HG02610 (cell line): ENCODE results near the gene MUC22.
"Not testable (repeated sequence)": the region's sequence is repeated elsewhere in the genome, so short reads cannot be mapped to it uniquely, and the experiment has no call there.

Experiments
- ATAC-seq: cut with Tn5 transposase; IDR thresholded peaks from one replicate; pipeline ENCODE4 v1.9.1; 2021; ENCODE audit warnings: mild to moderate bottlenecking, moderate library complexity; ENCODE audit not compliant: unreplicated experiment

MUC22 gene

DNA sequence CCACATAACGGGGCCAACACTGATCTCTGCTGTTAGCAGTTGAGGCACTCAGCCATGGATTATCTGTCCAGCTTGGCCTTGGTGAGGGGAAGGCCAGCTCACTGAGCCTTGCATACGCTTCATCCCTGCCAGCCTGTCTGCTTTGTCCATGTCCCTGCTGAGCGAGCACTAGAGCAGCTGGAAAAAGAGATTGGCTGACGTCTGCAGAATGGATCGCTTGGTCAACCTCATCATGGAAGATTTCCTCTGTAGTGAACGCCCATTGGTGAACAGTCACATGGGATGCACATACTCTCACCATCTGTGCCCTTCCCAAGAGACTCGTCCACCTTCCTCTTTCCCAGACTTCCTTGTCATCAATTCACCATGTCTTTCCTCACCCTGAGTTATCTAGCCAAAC lies 26.9 kb downstream of the MUC22 start:
- ATAC-seq: no peak

DNA sequence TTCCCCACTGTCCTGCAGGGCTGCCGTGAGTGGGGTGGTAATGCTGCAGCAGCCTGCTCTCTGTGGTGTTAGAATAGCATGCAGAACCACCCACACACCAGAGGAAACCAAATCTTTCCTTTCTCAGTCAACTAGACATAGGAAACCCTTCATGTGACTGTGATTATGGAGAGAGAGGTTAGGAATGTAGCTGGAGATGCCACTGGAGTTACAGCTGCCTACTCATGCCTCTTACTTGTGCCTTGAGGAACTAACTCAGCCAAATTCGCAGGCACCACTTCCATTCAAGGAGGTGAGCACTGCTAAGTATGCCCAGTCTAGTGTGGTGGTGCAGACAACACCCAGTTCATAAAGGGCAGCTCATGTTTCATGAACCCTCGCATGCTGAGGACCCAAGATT lies 27.4 kb downstream of the MUC22 start:
- ATAC-seq: no peak

DNA sequence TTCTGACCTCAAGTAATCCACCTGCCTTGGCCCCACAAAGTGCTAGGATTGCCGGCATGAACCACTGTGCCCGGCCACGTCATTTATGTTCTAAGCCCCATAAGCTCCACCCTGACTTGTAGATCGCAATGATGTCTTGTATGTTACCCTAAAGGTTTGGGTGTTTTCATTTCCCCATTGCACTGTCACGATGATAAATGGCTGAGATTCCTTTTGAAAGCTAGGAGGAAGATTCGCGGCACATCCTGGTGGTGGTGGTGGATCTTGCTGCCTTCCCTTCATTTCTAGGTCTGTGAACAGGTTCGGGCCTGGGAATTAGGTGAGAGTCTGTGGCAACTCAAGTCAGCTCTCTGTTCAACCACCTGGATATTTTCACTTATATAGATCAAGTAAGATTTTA lies 28.3 kb downstream of the MUC22 start:
- ATAC-seq: no peak

DNA sequence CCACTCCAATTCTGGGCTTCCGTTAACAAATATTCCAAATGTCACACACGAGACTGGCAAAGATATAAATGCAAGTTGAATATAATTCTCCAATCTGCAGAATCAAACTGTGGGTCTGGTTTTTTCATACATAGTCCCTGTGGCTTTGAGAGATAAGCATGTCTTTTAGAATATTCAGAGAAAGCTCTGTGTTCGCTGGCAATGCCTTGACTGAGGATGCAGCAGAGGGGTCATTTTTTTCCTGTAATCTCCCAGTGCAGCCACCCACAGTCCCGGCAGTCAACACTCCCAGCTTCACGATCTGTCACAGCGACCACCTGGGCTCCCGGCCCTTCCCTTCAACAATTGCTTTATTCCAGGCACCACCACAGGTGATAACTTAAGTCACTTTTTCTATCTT lies 30.5 kb downstream of the MUC22 start:
- ATAC-seq: no peak

DNA sequence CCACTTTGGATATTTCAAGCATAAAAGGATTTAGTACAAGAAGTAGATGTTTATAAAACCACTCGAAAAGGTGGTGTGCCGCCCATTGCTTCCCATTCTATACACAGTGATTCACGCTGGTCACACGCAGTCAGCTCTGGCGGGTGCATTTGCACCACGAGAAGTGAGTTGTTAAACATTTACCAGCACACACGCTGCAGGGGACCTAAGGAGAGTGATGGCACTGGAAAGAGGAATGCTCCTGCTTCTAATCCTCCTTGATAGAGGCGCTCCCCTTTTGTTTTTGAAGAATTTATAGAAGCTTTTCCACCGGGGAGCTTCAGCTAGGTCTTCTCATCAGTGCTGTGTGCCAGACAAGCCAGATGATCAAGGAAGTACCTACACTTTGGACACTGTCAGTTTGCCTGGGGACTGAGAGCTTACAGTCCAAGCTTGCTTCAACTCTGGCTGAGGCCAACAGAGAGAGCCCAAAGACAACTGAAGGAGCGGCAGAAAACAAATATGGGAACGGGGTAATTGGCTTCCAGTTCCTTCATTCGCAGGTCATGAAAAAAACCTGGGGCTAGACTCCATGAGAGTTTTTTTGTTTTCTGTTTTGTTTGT lies 31.2 kb downstream of the MUC22 start:
- no peak for ATAC-seq

DNA sequence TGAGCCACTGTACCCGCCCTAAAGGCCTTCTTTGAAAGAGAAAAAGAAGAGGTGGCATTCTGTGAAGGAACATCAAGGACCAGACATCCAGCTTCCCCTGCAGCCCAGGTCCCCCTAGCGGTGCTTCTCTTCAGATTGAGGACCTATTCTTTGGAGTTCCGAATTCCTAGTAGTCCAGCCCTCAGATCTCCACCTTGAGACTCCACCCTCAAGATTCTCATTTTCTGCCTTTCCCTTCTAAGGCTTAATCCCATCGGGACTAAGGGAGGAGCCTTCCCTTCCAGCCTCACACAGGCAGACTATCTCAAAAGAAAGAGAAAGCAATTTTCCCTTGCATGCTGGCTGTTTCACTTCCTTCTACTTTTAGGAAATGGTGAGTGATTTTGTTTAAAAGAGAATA lies 32.5 kb downstream of the MUC22 start:
- no peak for ATAC-seq

DNA sequence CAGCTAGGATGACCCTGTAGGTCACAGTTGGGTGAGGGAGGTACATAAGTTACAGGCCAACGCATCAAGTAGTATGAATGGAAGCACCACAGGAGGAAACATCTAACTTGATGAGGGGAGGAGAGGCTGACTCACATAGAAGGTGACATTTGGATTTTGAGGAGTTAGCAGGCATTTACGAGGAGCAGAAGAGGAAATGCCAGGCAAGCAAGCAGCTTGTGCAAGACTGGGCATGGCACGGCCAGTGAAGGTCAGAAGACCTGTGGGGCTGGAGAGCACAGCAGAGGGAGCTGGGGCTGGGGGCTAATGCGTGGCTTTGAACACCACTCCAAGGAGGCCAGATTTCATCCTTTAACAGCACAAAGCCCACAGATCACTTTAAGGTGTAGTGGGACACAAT lies 37.8 kb downstream of the MUC22 start:
- no peak for ATAC-seq

DNA sequence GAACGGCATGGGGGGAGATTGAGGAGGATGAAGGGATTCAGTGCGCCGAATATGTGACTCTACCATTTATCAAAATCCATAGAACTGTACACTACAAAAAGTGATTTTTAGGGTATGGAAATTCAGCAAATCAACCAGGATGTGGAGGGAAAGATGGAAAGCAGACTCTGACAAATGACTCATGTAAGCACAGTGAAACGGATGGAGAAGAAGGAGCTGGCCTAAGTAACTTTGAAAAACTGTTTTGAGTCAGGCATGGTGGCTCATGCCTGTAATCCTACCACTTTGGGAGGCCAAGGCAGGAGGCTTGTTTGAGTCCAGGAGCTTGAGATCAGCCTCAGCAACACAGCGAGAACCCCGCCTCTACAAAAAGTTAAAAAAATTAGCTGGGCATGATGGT lies 39.2 kb downstream of the MUC22 start:
- no peak for ATAC-seq

DNA sequence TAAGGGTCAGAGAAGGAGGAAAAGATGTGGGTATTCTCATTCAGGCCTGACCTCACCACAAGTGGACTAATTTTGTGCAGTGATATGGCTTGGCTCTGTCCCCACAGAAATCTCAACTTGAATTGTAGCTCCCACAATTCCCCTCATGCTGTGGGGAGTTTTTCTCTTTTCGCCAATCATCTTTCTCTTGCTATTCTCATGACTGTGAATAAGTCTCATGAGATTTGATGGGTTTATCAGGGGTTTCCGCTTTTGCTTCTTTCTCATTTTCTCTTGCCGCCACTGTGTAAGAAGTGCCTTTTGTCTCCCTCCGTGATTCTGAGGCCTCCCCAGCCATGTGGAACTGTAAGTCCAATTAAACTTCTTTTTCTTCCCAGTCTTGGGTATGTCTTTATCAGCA lies 42.9 kb downstream of the MUC22 start:
- ATAC-seq: not testable (repeated sequence)

DNA sequence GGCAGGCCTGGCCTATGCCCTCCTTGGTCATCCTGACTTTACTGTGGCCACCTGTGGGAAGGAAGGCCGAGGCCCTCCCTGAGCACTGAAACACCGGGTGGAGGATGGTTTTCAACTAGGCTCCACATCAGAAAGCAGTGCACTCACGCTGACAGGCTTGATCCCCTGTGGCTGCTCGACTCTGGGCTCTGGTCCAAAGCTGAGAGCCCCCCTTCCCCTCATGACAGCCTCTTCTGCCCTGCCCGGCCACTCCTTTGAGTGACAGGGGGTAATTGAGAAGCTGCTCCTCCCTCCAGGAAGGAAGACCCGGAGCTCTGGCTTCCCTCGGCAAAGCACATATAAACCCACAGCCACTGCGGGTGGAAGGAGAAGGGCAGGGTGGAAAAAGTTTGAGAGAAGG lies 43.6 kb downstream of the MUC22 start:
- no peak for ATAC-seq

DNA sequence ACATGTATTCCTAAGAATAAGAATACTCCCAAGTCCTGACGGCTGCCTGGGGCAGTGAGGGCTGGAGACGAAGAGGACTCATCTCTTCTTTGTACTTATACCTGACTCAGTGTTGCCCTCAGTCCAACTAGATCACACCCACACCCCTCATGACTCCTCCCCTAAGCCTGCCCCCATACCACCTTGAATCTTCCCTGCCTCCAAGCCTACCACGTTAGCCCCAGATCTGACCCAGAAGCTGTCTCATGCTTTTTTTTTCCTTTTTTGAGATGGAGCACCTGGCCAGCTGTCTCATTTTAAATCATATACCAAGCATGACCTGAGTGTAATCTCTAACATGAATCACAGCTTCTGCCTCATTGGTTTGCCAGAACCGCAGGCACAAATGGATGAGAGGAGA lies 45.2 kb downstream of the MUC22 start:
- no peak for ATAC-seq

DNA sequence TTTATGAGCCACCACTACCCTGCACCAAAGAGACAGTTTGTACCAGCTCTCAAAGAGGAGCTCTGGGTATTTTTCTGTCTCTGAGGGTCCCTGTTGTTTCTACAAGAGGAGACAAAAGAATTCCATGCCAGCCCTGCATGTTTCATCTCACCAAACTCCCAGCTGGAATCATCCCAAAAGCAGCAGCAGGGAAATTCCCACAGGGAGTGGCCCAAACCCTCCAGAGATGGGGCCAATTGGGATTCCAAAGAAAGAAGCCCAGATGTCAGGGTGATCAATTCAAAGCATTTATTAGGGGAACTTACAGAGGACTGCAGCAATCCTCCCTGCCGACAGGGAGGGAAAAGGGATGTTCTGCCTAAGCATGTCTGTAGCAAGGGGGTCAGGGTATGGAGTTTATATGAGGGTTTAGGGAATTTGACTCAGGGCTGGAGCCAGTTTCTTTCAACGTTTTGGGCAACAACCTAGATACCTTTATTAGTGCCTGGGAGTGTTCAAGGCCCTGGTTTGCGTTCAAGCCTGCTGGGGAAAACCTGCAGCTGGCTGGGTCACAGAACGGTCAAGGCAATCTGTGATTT lies 47.2 kb downstream of the MUC22 start:
- no peak for ATAC-seq

DNA sequence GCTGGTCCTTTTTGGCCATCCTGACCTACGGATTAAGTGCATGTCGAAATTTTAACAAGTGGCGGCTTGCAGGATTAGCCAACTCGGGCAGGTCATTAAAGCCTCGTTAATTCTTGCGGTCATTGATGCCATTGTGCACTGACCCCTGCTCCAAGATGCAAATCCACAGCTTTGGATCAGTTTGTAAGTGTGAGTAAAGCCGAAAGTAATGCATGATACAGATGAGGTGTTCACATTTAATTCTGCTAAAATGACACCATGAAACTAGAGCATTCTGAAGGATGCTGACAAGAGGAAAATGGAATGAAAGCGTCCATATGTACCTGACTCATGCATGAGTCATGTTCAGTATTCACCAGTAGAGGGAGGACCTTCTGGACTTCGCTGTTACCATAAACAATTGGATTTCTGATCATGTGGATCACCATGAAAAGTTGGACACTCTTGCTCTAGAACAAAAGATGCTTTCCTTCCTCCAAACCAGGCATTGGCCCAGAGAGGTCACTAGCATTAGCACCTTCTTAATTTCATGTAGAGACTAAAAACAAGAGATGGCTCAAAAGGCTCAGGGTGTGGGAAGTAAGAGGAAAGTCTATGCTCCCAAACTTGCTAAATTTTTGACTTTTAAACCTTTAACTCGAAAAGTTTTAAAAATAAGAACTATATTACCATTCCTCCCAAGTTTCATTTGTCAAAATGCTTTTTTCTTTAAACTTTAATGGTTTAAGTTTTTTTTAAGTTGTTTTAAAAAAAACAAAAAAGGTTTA lies 48.0 kb downstream of the MUC22 start:
- ATAC-seq: no peak

DNA sequence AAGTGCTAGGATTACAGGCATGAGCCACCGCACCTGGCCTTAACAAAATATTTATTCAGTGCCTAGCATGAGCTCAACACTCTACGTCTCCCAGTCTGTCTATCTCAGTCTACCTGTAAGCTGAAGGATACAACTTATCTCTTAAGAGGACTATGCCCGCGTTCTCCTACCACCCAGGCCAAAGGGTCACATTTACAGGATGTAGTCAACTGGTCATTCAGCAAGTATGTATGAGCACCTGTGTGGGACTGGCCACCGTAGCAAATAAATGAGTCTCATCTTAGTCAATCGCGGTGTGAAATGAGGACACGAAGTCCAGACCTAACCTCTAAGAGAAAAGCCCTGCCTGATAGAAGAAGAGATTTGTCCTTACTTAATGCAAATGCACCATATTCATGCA lies 49.9 kb downstream of the MUC22 start:
- no peak for ATAC-seq

DNA sequence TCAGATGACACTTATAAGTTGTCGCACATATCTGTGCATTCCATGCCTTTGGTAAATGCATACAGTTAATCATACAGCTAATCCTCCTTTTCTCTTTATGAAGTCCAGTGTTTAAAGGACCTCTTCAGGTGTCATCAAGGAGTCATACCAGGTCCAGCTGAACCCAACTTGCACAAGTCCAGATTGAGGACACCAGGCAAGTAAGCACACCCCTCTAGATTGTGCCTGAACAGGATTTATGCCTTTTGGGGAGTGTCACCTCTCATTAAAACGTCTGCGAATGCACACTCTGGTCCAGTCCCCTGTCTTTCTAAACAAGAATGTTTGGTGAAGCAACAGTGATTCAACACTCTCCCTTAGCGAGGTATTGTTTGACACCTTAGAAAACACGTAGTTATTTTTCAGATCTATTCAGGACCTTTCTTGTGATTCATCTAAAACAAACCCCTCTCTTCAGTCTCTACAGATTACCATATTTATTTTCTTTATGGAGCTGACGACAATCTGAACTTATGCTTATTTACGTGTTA lies 53.7 kb downstream of the MUC22 start:
- ATAC-seq: no peak

DNA sequence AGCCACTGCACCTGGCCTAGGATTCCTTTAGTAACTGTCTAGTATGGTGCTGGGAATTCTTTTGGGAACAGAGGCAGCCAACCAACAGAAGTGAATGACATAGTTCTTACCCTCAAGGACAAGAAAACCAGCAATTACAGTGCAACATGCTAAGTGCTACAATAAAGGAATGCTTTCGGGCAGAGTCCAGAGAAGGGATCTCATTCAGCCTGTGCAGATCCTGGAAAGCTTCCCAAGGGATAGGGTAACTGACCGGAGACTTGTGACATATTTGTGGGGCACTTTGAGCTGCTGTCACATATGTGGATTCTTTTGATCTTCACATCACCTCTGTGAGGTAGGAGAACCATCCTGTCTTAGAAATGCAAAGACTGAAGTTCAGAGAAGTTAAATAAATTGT lies 55.3 kb downstream of the MUC22 start:
- no peak for ATAC-seq

DNA sequence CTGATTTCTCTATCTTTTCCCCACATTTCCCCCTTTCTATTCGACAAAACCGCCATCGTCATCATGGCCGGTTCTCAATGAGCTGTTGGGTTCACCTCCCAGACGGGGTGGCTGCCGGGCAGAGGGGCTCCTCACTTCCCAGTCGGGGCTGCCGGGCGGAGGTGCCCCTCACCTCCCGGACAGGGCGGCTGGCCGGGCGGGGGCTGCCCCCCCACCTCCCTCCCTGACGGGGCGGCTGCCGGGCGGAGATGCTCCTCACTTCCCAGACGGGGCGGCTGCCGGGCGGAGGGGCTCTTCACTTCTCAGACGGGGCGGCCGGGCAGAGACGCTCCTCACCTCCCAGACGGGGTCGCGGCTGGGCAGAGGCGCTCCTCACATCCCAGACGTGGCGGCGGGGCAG lies 56.8 kb downstream of the MUC22 start:
- ATAC-seq: not testable (repeated sequence)

DNA sequence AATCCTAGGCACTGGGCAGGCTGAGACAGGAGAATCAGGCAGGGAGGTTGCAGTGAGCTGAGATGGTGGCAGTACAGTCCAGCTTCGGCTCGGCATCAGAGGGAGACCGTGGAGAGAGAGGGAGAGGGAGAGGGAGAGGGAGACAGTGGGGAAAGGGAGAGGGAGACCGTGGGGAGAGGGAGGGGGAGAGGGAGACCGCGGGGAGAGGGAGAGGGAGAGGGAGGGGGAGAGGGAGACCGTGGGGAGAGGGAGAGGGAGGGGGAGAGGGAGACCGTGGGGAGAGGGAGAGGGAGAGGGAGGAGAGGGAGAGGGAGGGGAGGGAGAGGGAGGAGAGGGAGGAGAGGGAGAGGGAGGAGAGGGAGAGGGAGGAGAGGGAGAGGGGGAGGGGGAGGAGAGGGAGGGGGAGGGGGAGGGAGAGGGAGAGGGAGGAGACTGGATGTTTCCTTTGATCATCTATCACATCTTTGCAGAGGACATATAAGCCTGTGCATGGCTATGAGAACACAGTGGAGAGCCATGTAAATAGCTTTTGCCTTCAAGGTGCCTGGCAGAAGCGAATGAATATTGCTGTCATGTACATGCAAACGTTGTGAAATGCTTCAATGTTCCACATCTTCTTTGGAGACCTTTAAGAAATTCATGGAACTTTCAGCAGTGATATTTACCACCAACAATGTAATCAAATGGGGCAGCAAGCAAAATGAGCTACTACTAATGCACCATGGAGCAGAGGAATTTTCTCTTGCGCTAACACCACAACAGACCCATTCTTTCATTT lies 57.8 kb downstream of the MUC22 start:
- not testable (repeated sequence) for ATAC-seq

DNA sequence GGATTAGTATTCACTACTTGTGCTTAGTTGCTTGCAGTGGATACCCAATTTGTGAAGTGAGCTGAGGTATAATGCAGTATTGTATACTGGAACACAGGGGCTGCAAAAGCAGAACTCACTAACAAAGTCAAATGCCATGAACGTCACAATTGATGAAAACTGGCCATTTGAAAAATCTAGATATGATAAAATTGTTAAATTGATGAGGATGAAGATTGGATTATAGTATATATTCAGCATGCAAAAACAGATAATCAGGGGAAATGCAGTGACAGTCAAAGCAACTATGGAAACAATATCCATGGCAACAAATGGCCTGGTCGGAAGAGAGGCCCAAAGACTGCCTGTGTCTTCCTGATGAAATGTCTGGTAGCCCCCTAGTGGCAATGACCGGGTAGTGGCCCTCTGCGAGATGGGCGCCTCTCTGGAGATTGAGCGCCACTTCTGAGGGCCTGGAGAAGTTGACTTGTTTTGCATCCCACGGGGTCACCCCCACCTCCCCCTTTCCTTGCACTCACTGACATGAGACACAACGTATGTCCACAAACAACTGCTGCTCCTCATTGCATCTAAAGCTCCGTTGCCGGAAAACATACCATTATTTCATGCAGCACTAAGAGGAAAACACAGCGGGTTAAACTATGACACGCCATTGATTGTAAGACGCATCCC lies 58.5 kb downstream of the MUC22 start:
- ATAC-seq: no peak

DNA sequence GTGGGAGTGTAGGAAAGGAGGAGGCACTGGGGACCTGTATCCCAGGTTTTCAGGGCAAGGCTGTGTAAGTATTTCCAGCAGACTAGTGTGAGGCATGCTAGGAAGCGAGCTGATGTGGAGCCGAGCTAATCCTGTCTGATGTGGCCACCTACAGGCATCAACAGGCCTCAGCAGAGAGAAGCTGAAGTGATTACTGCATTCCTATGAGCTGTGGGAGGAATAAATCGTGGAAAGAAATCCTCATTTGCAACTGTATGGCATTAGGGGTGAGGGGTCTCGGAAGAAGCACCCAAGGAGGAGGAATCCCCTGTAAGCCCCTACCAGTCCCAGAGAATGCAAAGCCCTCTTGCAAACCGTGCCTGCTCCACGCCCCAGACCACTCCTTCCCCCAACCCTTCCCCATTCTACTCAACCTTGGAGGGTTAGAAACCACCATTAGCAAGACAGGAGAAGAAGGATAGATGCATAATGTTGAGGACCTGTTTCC lies 60.5 kb downstream of the MUC22 start:
- ATAC-seq: no peak

DNA sequence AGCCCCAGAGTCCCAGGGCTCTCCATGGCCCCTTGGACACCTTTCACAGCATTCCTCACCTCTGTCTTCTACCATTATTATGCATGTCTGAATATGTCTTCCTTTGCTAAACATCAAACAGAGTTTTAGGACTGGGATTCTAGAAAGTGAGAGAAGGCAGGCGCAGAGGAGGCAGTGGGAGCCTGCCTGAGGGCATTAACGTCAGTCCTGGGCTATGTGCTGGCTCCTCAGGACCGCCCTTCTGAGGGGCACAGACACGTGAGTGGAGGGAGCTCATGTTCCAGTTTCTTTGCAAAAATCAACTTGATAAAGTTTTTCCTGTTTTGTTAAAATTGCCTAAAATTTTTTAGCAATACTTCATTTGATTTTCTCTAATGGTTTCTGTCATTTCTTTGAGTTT lies 64.1 kb downstream of the MUC22 start:
- no peak for ATAC-seq
